Measurements from ENCODE around the gene YWHAH.

Gene YWHAH

DNA sequence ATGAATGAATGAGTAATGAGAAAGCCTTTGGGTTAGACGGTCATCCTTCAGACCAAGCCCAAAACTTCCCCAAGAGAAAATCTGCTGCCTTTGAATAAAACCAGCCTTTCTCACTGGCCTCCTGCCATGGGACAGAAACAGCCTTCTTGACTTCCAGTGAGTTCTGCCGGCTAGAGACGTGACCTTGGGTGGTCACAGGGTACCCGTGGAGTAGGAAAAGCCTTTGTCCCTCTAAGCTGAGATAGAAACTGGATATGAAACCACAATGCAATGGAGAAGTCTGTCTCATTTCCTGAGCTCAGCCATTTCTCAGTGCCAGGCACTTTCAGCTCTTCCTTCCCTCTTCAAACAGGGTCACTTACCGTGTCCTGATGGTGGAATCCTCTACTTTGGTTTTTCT is 21.2 kb upstream of the YWHAH start:
- DNase-seq (ENCODE audit: low spot score): no peak

DNA sequence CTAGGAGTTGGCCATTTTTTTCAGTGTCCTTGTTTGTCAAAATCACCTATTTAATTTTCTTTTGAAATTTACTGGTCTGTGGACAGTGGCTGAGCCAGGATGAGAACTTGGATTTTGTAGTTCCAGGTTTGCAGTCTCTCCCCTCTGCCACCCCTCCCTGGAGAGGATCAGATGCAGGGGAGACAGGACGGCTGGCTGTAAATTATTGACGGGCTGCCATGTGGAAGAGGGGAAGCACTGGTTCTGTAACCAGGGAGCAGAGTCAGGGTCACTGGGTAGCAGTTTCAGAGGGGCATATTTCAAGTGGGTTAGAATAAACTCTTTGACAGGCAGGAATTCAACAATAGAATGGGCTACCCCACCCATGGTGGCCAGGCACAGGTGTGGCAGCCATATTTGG is 20.6 kb upstream of the YWHAH start:
- DNase-seq (ENCODE audit: low spot score): no peak

DNA sequence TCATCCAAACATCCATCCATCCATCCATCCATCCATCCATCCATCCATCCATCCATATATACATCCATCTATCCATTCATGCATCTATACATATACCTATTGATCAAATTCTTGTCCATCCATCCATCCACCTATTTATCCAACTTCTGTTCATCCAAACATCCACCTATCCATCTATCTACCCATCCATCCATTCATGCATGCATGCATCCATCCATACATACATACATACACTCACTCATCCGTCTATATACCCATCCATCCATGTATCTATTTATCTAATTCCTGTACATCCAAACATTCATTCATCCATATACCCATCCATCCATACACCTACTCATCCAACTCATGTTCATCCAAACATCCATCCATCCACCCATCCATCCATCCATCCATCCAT is 19.3 kb upstream of the YWHAH start:
- no peak for DNase-seq (ENCODE audit: low spot score)

DNA sequence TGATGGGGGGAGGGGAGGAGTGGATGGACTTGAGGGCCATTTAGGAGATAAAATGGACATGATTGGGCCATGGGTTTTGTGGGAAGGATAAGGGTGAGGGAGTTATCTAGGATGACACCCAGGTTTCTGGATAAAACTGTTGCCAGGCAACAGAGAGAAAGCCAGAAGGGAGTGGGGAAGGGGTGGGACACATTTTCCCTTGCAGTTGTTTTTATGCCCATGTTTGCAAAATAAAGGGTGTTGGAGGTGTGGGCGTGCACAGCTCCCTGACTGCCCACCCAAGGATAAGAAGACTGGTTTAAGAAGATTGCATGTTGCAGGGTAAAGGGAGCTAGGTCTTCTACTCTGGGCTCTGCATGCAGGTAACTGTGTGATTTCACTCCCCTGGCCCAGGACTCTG is 18.3 kb upstream of the YWHAH start:
- no peak for DNase-seq (ENCODE audit: low spot score)

DNA sequence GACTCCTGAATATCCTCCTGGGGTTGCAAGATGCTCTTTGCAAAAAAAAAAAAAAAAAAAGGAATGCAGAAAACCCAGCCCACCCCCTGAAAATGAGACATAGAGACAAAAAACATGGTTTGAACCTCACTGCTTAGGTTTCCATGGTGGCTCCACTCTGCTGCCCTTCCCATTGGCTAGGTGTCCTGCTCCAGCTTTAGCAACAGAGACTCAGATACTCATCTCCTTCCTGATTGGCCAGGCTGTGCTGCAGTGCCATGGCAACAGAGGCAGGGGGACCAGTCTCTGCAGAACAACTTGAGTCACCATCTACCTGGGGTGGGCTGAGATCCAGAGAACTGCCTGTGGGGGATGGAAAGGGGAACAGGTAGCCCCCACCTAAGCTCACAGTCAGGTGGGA is 17.4 kb upstream of the YWHAH start:
- peak; percentile 90 for DNase-seq (ENCODE audit: low spot score)

DNA sequence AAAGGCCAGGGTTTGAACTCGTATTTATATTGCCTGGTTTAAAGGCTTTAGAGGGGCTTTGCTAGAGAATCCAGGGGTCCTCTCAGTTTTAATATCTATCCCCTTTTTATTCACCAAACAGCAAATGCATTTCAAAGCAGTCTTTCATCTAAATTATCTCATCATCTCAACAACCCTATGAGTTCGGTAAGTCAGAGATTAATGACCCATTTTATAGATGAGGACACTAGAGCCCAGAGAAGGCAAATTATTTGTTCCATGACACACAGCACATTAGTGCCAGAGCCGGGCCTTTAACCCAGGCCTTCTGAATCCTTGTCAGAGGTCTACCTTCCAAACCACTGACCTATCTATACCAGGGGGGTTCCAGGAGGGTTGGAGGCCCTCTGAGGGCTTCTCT is 16.8 kb upstream of the YWHAH start:
- DNase-seq (ENCODE audit: low spot score): no peak

DNA sequence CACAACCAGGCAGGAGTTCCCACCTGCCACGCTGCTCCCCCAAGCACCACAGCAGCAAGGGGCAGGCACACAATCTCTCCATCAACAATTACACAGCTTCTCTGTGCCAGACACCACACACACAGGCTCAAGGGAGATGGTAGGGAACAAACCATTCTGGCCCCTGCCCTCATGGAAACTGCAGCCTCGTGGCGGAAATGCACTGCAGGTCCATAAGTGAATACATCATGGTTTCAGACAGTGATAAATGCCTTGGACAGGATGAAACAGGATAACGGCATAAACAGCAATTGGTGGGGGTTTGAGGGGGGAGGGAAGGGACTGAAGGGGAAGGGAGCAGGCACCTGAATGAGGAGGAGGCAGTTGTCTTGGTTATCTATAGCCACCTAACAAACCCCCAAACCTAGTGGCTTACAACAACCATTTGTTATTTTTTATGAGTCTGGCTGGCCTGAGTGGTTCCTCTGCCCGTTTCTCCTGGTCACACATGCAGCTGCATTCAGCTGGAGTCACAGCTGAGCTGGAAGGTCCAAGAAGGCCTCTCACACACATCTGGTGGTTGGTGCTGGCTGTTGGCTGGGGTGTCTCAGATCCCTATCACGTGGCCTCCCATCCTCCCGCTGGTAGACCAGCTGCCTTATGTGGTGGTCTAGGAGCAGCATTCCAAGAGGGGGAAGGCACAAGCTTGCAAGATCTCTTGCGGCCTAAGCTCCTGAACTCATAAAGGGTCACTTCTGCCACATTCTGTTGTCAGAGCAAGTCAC is 15.0 kb upstream of the YWHAH start:
- peak; percentile 92 for DNase-seq (ENCODE audit: low spot score)

DNA sequence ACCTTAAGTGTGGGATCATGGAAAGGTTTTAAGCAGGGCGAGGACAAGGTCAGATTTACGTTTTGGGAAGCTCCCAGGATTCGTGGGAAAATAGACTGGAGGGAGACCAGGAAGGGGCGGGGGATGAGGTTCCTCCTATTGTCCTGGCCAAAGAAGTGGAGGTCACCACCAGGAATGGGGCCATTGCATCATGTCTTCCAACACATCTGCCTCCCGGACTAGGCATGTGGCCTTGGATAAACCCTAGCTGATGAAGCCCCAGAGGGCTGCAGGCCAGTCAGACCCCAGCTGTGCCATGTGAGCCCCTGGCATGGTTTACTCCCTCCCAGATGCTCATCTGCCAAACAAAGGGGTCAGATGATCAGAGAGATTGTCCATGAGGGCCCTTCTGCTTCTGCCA is 11.5 kb upstream of the YWHAH start:
- DNase-seq (ENCODE audit: low spot score): no peak

DNA sequence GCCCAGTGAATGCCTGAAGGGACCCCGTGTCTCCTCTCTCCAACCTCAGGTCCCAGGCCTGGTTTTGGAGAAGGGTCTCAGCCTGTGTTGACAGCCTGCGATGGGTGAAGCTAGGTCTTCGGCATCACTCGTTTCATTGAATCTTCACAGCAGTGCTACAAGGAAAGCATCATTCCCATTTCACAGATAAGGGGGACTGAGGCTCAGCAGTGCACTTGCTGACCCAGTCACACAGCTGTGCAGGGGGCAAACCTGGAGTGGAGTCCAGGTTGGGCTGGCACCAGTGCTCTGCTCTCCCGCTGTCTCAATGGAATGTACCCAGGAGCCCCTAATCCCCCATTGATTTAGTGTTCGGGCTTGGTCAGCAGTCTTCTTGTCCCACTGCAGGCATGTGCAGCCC is 10.9 kb upstream of the YWHAH start:
- no peak for DNase-seq (ENCODE audit: low spot score)

DNA sequence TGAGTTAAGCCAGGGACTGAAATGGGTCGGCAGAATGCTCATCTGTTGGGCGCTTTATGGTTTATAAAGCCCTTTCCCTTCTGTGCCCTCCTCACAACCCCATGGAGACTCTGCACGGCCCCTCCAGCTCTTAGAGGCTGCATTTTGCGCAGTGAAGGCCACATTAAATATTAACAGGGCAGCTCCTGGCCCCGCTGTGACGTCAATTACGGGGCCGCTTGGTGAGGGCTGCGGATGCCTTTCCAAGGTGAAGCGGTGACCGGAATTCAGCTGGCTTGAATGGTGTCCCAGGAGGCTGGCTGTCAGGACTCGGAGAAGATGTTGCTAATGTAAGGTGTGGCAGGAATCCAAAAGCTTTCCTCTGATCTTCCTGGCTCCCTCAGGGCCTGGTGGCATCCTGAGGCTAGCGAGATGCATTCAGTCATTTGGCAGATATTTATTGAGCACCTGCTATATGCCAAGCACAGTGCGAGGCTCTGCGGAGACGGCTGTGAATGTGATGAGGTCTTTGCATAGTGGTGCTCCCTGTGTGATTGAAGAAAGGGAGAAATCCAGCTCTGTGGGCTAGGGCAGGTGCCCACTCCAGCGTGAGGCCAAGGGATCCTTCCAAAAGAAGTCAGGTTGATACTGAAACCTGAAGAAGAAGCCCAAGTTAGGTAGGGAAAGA is 10.4 kb upstream of the YWHAH start:
- no peak for DNase-seq (ENCODE audit: low spot score)

DNA sequence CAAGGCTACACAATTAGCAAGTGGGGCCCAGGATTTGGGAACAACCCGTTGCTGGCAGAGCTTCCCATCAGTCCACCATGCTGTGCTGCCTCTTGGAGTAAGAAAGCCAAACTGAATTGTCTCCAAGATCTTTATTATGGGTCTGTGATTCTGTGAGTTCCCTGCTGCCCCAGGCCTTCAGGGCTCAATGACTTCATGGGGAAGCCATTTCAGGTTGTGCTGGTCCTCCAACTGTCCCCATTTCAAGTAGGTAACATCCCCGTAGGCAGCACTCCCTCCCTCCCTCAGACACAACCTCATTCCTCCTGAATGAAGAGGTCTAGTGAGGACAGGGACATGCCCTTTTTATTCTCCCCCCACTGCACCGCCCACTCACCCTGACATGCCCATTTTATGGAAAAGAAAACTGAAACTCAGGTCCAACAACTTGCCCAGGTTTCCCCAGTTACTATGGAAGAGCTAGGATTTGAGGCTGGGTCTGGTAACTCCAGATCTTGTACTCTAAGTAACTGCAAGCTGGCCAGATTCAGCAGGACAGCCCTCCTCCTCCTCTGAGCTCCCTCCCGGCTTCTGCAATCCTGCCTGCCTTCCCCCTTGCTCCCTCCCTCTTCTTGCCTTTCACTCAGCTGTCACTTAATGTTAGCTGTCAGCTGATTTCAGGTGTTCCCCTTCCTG is 8.2 kb upstream of the YWHAH start:
- DNase-seq (ENCODE audit: low spot score): no peak

DNA sequence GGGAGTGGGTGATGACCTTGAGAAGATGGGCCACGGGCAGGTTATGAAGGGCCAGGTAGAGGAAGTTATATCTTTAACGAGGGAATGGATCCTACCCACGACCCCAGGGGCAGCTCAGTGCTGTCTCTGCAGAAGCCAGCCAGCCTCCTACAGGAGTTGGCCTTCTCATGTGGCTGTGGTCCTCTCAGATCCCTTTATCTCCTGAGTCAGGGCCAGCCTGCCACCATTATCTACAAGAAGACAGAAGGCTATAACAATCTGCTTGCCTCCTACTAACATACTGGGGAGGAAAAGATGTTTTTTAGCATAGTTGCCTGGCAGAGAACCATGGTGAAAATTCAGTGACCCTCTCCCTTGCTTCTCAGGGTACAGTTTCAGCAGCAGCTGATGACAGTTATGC is 7.0 kb upstream of the YWHAH start:
- DNase-seq (ENCODE audit: low spot score): no peak

DNA sequence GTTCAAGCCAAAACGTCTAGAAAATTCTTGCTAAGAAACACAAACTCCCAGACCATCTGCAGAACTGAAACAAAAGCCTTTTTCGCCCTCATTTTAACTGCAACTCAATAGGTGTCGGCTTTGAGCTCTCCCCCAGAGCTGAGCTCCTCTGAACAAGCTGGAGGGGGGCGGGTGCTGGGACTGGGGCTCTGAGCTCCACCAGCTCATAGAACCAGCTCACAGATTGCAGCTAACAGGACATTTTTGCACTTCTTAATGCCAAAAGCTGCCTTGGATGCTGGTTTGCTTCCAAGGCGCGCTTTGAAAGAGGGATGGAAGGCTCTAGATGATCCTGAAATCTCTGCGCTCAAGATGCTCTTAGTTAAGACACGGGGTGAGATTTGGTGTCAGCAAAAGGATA is 6.0 kb upstream of the YWHAH start:
- DNase-seq (ENCODE audit: low spot score): no peak

DNA sequence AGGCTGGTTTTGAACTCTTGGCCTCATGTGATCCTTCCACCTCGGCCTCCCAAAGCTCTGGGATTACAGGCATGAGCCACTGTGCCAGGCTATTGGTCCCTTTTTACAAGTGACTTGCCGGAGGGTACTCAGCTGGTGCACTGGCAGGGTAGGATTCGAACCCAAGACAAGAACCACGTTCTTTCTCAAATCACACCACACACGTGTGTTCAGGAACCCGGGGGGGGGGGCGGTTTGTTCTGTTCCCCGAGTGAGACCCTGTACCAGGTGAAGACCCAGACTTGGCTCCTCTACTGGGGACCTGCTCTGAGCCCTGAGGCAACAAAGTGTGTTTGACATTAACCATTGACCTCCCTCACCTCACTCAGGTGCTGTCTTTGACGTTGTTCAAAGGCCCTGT is 3.8 kb upstream of the YWHAH start:
- no peak for DNase-seq (ENCODE audit: low spot score)

DNA sequence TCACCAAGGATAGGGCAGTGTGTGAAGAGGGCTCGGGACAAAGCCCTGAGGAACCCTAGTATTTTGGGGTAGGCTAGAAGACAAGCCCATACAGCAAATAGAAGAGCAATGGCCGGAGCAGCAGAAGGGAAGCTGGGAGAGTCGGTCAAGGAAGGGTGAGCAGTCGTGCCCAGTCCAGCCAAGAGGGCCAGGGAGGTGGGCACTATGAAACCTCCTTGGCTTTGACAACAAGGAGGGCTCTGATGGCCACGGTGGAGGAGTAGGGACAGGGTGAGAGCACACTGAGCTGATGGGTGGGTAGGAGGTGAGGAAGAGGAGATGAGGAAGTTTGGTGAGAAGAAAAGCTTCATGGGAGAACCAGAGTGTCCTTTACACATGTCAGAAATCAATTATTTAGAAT is 2.2 kb upstream of the YWHAH start:
- DNase-seq (ENCODE audit: low spot score): no peak

DNA sequence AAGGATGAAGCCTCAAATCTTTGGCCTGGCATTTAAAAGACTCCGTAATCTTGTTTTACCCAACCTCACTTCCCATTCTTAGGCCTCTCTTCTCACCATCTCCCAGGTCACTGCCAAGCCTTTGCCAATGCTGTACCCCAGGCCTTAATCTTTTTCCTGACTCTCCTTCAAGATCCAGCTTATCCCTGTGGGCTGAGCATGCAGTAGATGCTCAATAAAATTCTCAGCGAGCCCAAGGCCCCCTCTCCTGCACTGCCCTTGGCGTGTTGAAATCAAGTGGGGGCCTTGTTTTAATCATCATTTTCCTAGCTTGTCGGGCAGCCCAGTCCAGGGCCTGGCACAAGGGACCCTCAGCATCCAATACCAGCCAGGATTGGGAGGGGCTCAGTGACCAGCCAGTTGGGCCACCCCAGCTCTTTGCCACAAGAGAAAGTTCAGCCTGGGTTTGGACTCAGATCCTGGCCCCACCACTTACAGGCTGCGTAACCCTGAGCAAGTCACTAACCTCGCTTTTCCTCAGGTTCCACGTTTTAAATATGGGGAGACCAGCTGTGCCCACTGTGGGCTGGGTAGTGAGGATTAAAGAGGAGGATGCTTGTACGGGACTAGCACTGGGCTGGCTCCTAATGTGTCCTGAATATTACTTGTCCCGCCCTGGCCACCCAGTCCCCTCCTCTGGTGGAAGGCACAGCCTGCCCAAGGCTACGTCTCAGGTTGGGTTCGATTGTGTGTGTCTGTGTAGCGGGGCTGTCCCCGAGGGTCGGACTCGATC is 943 bp upstream of the YWHAH start:
- no peak for DNase-seq (ENCODE audit: low spot score)

DNA sequence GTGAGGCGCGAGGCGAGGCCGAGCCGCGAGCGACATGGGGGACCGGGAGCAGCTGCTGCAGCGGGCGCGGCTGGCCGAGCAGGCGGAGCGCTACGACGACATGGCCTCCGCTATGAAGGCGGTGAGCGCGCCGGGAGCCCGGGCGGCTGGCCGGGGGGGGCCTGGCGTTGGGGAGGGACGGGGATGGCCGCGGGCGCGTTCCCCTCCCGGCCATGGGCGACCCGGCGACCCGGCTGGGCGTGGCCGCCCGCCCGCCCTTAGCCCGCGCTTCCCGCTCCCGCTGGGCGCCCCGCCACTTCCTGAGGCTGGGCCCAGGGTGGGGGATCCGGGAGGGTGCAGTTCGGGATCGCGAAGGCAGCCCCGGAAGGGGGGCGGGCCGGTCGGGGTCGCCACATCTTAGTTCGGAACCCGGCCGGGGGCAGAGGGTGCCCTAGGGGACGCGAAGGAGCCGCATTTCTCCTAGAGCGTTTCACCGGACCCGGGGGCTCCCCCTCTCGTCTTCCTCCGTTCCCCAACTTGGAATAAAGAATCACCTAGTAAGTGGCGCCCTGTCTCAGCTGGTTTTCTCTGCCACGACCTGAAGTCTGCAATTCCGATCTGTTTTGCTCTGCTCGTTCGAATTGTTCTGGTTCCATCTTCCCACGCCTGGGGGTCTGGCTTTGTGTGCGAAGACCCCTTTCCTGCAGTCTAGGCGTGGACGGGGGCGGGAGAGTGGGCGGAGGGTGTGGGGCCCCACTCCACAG is 536 bp downstream of the YWHAH start:
- no peak for DNase-seq (ENCODE audit: low spot score)

DNA sequence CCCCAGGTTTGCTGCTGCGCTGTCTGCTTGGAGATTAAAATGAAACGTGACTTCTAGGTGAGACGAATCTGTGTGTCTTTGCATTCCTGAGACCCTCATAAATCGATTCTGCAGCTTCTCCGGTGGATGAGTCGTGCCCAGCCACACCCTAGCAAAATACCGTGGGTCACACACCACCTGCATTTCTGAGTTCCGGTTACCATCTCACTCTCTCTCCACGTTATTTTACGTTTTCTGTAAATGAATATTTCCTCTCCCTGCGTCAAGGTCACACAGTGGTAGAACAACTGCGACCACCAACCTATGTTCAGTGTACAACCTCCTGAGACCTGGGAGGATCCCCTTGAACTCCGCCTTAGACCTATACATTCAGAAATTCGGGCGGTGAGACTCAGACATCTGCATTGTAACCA is 1.1 kb downstream of the YWHAH start:
- no peak for DNase-seq (ENCODE audit: low spot score)

DNA sequence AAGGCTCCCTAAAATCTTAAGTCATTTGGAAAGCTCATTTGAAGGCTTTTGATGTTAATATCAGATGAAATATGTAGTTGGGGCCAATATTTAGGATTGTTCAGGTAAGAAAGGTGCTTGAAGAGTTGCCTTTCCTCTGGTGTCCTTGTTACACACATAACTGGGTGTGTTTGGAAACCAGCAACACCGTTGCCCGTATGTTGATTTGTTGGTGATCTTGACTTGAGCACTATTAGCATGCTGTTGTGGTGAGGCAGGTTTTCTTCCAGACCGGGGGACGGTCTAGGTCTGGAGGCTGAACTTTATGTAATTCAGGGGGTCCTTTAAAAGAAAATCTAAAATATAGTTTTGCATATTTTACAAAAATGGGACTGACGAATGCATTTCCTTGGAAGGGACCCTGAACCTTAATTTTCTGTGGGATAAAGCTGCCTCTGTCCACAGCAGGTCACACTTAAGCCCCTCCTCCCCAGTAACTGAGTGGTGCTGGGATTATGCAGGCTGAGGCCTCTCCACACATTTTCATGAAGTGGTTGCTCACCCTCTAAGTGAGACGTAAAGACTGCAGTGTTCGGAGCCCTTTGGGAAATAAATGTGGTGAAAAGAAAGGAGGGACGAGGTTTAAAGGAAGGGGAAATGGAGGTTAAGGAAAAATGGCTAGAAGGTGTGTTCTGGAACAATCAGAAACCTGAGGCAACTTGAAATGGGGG is 1.8 kb downstream of the YWHAH start:
- no peak for DNase-seq (ENCODE audit: low spot score)

DNA sequence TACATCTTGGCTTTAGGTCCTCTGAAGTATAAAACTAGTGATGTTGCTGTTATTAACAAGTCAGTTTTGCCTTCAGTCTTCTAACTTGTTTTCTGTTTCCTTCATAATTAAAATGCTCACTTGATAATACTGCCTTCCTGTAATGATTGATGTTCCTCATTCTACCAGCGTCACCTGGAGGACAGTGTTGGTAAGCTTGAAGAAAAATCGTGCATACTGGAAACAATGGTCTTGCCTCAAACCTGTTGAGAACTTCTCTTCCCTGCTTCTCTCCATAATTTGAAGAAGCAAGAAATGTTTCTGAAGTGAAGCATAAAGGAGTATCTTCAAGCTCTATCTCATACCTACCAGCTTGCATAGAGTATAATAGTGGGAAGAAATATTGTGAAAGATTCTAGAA is 3.0 kb downstream of the YWHAH start:
- DNase-seq (ENCODE audit: low spot score): peak; percentile 37

DNA sequence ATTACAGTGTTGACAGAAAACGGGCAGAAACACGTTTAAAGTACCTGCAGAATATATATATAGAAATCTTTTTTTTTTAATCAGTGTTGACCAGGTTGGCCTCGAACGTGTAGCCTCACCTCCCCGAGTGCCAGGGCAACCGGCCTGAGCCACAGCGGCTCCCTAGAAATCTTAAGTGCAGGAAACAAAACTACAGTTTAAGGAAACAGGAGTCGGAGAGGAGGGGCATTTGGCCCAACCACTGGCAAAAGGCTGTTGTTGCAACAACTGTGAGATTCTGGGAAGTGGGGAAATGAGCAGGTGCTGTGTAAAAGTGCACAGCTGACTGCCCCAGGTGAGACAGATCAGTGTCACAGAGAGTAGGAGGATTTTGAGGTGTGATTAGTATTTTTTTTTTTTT is 3.7 kb downstream of the YWHAH start:
- DNase-seq (ENCODE audit: low spot score): no peak
